ENCODE data around the gene MRAP2.

MRAP2 gene

GRCh38 chr6:84137051-84137375 lies 103.4 kb downstream of the MRAP2 start:
- DNase-seq = no peak

DNA sequence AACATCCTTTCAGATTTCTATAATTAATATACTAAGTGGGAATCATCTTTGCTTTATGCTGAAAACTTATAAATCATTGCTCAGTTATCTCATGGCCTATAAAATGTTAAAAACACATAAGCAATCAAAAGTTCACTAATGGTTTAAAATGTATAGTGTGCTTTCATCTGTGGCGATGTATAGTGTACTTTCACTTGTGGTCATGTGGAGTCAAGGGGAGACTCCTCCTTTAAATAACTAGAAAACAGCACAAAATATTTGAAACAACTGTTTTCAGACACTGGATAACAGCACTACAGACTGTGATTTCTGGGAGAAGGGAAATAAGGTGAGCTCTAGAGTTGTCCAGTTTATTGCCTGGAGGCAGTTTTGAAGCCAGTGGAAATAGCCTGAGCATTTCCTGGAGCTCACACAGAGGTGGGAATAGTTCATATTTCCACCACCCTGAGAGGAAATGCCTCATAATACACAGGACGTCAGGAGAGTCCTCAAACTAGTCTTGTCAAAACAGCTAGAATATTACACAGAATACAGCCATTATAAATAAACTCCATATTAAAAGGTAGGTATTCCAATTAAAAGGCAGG lies 104.5 kb downstream of the MRAP2 start:
- no peak for DNase-seq

- no peak for DNase-seq
Measured at GRCh38 chr6:84139311-84139710, 105.7 kb downstream of the MRAP2 start.
